ENCODE results near the gene DCX. TPM values are rescaled to one million over a fixed set of nuclear protein-coding genes. Genes with fewer than 3 reads are reported as not detected.

The DCX gene
- total RNA-seq, 1 experiment from 2014 or later: not detected

DNA sequence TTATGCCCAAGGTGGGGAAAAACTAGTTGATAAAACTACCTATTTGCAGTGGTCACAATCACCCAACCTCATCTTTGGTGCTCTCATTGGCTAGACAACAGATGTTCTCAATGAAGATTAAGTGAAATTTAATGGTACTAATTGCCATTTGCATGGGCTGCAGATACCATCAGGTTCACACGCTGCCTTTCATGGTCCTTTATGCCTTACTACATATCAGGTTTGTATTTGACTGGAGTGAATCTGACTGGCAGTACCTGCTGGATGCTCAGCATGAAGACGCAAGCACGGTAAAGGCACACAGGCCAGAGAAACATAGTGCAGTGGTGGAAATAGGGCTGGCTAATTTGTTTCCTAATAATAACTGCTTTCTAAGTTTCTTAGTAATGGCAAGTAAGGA, 48.3 kb downstream of the DCX start:
- Histone ChIP-seq H3K27me3 (ENCODE audit: insufficient read depth, low read length) (no peaks in the 10 kb centered on the region; the same call in 1 of the 2 replicates), H4K20me1 (ENCODE audit: insufficient read depth) (no peaks in the 10 kb centered on the region), H3K4me2 (ENCODE audit: low read length) (no peak overlapping the region), H3K4me3 (replicated peaks in 1 of 2; ENCODE audit: low read depth in 1 of 2, low read length in 2 of 2) (no peak overlapping the region), H3K9ac (ENCODE audit: low read length) (no peak overlapping the region), H3K36me3 (ENCODE audit: control insufficient read depth in 1 of 2, insufficient read depth in 2 of 2, low read length in 2 of 2) (no peaks in the 10 kb centered on the region), H3K79me2 (ENCODE audit: insufficient read depth, low read length) (no peaks in the 10 kb centered on the region), H2AFZ (ENCODE audit: low read depth, low read length, poor library complexity, severe bottlenecking) (no peak overlapping the region), H3K9me3 (ENCODE audit: control insufficient read depth in 1 of 2, insufficient read depth in 1 of 2, low read depth in 1 of 2, low read length in 2 of 2) (no peaks in the 10 kb centered on the region), H3K9me2 (ENCODE audit: insufficient read depth) (no peaks in the 10 kb centered on the region), H3K4me1 (ENCODE audit: control insufficient read depth in 1 of 2, insufficient read depth in 2 of 2, low read length in 2 of 2) (no peaks in the 10 kb centered on the region), H3K27ac (ENCODE audit: low read depth, low read length) (no peak overlapping the region)
- no peak for DNase-seq (ENCODE audit: low read depth, low spot score)
- RAD21 ChIA-PET (ENCODE audit: low non-redundant PET in 1 of 2, low total read pairs in 2 of 2, uncharacterized antibody in 2 of 2, unreplicated experiment in 2 of 2): no interaction called here
- POLR2A ChIA-PET: no interaction called here
- TF ChIP-seq, protein P1, sequence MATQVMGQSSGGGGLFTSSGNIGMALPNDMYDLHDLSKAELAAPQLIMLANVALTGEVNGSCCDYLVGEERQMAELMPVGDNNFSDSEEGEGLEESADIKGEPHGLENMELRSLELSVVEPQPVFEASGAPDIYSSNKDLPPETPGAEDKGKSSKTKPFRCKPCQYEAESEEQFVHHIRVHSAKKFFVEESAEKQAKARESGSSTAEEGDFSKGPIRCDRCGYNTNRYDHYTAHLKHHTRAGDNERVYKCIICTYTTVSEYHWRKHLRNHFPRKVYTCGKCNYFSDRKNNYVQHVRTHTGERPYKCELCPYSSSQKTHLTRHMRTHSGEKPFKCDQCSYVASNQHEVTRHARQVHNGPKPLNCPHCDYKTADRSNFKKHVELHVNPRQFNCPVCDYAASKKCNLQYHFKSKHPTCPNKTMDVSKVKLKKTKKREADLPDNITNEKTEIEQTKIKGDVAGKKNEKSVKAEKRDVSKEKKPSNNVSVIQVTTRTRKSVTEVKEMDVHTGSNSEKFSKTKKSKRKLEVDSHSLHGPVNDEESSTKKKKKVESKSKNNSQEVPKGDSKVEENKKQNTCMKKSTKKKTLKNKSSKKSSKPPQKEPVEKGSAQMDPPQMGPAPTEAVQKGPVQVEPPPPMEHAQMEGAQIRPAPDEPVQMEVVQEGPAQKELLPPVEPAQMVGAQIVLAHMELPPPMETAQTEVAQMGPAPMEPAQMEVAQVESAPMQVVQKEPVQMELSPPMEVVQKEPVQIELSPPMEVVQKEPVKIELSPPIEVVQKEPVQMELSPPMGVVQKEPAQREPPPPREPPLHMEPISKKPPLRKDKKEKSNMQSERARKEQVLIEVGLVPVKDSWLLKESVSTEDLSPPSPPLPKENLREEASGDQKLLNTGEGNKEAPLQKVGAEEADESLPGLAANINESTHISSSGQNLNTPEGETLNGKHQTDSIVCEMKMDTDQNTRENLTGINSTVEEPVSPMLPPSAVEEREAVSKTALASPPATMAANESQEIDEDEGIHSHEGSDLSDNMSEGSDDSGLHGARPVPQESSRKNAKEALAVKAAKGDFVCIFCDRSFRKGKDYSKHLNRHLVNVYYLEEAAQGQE (IDR thresholded peaks at IDR 0.05; ENCODE audit: low read depth): no peak
- TF ChIP-seq, protein P2, sequence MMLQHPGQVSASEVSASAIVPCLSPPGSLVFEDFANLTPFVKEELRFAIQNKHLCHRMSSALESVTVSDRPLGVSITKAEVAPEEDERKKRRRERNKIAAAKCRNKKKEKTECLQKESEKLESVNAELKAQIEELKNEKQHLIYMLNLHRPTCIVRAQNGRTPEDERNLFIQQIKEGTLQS (IDR thresholded peaks at IDR 0.05): no peak
- intact Hi-C loops (cut with micrococcal nuclease): no loop called here
- no TSS peak for BruUV-seq (replicated peaks)
- CTCF ChIA-PET: no interaction called here
- no peak for ATAC-seq

DNA sequence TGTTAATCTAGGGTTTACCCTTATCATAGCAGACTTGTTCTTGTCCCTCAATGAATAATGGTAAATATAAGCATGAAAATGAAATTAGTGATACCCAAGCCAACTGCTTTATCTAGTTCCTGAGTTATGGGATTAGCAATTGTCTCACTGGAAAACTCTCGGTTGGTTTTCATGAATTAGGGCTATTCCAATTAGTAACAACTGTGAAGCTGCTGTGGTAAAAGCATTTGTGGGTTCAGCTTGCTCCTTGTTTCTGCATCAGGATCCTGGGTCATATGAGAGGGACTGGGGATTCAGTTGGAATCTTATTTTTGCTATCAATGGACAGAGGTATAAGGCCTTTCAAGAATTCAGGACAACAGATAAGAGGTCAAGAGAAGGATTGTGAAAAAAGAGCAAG, 50.2 kb downstream of the DCX start:
- H3K9me2 ChIP-seq (ENCODE audit: insufficient read depth): no peaks in the 10 kb centered on the region
- H3K9ac ChIP-seq (ENCODE audit: low read length): no peak overlapping the region
- ChIA-PET RAD21 (ENCODE audit: low non-redundant PET in 1 of 2, low total read pairs in 2 of 2, uncharacterized antibody in 2 of 2, unreplicated experiment in 2 of 2) (no interaction called here), CTCF (no interaction called here), POLR2A (no interaction called here)
- intact Hi-C loops (cut with micrococcal nuclease): no loop called here
- H4K20me1 ChIP-seq (ENCODE audit: insufficient read depth): no peaks in the 10 kb centered on the region
- no peak overlapping the region for H2AFZ ChIP-seq (ENCODE audit: low read depth, low read length, poor library complexity, severe bottlenecking)
- H3K79me2 ChIP-seq (ENCODE audit: insufficient read depth, low read length): no peaks in the 10 kb centered on the region
- no peaks in the 10 kb centered on the region for H3K36me3 ChIP-seq (ENCODE audit: control insufficient read depth in 1 of 2, insufficient read depth in 2 of 2, low read length in 2 of 2)
- H3K9me3 ChIP-seq (ENCODE audit: control insufficient read depth in 1 of 2, insufficient read depth in 1 of 2, low read depth in 1 of 2, low read length in 2 of 2): no peaks in the 10 kb centered on the region
- no peak for ATAC-seq
- BruUV-seq (replicated peaks): no TSS peak
- H3K4me3 ChIP-seq (replicated peaks in 1 of 2; ENCODE audit: low read depth in 1 of 2, low read length in 2 of 2): no peak overlapping the region
- H3K27me3 ChIP-seq (ENCODE audit: insufficient read depth, low read length): no peaks in the 10 kb centered on the region; the same call in 1 of the 2 replicates
- TF ChIP-seq, protein P3, sequence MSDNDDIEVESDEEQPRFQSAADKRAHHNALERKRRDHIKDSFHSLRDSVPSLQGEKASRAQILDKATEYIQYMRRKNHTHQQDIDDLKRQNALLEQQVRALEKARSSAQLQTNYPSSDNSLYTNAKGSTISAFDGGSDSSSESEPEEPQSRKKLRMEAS (IDR thresholded peaks at IDR 0.05): no peak
- TF ChIP-seq YY1 (IDR thresholded peaks at IDR 0.05; ENCODE audit: extremely low read depth, insufficient replicate concordance, low read depth, low read length) (no peak), CBX3 (IDR thresholded peaks at IDR 0.05; ENCODE audit: low read depth) (no peak), EGR1 (IDR thresholded peaks at IDR 0.05; ENCODE audit: low read depth) (no peak), POLR2A (IDR thresholded peaks at IDR 0.05; ENCODE audit: borderline replicate concordance, extremely low read depth, insufficient read depth, insufficient read length) (no peak), SIN3A (IDR thresholded peaks at IDR 0.05; ENCODE audit: low read depth) (no peak), CEBPB (IDR thresholded peaks at IDR 0.05; ENCODE audit: low read depth) (no peak), SP1 (IDR thresholded peaks at IDR 0.05; ENCODE audit: low read depth) (no peak), JUND (IDR thresholded peaks at IDR 0.05) (no peak), RAD21 (IDR thresholded peaks at IDR 0.05; ENCODE audit: low read depth) (no peak)
- no peak overlapping the region for H3K27ac ChIP-seq (ENCODE audit: low read depth, low read length)
- DNase-seq (ENCODE audit: low read depth, low spot score): no peak
- no peaks in the 10 kb centered on the region for H3K4me1 ChIP-seq (ENCODE audit: control insufficient read depth in 1 of 2, insufficient read depth in 2 of 2, low read length in 2 of 2)
- H3K4me2 ChIP-seq (ENCODE audit: low read length): no peak overlapping the region

All from HCT116 (cell line).